HT1080 (cell line): Measurements from ENCODE around the gene CELF4. TPM values are rescaled to one million over a fixed set of nuclear protein-coding genes. Genes with fewer than 3 reads are reported as not detected.

ENCODE experiments used
- DNase-seq: peaks from one replicate; pipeline ENCODE4 v3.0.0-alpha.2; 2015; ENCODE audit warnings: low read depth
- total RNA-seq: library from RNA; depleted of rRNA; stranded (reverse); fragments of >200 nt; shearing (Covaris generic); gene quantifications from 2 replicates; pipeline ENCODE4 v1.2.3, GENCODE V29; 2014

The CELF4 gene
- total RNA-seq, 1 experiment from 2014 or later = not detected

- DNase-seq = no peak
Observed at GRCh38 chr18:37445368-37445767, 120.2 kb downstream of the CELF4 start.

DNA sequence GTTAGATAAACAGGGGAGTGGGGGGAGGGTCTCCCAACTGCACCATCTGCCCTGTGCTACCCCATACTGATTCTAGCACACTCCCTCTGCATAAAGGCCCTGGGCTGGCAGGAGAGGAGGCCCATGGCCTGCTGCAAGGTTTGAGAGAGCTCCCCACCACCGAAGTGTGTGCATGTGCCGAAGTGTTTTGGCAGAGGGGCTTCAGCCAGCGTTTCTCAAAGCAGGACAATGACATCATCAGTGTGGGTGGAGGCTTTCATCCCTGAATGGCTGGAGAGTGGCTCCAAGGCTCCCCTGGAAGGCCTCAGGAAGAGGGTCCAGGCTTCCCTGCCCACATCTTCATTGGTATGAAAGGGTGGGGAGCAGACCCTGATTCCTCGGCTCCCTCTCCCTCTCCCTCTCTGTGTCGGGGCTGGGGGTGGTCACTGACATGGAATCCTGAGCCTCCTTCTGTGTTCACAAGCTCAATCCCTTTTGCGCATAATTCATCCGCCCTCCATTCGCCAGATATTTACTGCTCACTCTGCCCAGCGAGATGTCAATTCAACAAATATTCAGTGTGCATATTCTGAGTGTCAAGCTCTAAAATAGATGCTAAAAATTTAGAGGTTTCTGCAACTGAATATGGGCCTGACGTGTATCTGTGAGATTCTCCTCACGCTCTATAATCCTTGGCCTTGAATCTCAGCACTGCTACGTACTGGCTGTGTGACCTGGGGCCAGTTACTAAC is 122.1 kb downstream of the CELF4 start:
- no peak for DNase-seq

- no peak for DNase-seq
Observed at GRCh38 chr18:37442477-37442876, 123.1 kb downstream of the CELF4 start.

- no peak for DNase-seq
Observed at GRCh38 chr18:37441821-37442220, 123.8 kb downstream of the CELF4 start.

DNA sequence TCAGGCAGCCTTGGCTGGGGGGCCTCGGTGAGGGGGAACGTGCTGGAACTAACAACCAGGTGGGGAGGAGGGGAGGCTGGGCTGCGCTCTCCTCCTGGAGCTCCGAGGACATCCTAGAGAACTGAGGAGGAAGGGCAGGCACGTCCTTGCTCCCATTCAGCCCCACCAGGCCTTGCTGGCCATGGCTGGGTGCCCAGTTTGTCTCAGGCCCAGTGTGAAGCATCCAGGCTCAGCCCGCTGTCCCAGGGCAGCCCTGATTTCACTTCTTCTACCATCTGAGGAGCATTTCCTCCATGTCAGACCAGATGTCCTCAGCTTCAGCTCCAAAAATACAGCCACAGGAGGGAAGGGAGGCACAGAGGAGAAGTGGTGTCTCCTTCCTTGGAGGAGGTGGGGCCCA is 125.4 kb downstream of the CELF4 start:
- no peak for DNase-seq

- DNase-seq = no peak
Observed at GRCh38 chr18:37438417-37439180, 127.0 kb downstream of the CELF4 start.

DNA sequence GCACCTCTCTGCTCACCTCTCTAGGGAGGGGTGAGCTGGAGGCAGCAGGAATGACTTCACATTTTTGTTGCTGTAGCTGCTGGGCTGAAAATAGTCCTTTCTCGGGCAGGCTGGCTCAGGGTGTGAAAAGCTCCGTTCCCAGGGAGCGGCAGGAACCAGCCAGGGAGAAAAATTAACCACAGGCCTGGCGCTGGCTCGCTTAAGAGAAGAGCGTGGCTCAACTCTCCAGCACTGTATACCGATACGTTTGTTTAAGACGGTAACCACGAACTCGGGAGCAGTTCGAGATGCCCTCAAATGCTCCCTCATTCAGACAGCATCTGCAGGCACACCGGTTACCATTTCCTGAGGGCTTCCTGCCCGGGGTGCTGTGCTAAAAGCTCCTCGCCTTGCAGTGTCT is 129.6 kb downstream of the CELF4 start:
- DNase-seq = no peak

- DNase-seq = no peak
Observed at GRCh38 chr18:37435150-37435867, 130.3 kb downstream of the CELF4 start.

- DNase-seq = no peak
Observed at GRCh38 chr18:37434161-37434860, 131.3 kb downstream of the CELF4 start.

GRCh38 chr18:37432436-37433195 is 133.0 kb downstream of the CELF4 start:
- DNase-seq = no peak

DNA sequence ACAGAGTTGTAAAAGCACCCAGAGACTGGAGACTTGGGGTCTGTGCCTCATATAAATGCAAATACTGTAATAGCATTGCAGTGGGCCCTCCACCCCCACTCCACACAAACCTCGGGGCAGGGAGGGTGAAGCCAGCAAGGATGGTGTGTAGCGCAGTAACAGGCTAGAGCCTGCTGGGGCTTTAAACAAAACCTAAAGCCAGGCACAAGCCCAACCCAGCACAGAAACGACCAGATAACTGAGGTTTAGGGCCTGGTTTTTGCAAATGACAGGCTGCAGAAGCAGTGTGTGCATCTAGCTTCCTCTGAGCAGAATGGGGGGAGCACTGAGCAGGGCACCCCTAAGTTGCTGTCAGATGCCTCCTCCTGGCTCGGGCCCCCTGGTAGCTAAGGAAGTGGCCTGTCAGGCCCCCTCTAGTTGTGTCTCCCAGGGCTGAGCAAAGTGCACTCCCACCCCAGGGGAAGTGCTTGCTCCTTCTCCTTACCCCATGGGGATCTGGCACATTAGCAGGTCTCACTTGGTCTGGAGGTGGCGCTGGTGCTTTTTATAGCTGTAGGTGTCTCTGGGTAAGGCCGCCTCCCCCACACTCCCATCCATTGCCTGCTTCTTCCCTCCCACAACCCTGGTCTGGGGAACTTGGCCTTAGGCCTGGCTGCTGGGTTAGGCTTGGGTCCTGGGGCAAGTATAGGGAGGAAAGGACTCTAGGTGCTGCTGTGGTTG is 135.1 kb downstream of the CELF4 start:
- DNase-seq = no peak

DNA sequence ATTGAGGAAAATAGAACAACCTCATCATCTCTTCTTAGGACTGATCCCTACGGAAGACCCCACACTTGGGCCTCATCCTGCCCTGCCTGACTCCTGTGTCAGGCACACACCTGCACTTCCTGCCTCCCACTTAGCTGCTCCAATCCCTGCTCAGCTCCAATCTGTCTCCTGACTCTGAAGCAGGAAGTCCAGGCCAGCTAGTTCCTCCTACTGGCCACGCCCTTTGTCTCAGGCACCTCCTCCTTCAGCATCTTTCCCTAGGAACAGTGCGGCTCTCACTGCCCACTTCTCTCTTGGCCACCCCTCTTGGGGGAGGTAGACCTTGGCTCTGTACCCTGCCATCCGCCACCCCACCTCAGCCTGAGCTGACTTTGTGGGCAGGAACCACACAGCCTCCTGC is 135.8 kb downstream of the CELF4 start:
- no peak for DNase-seq

DNA sequence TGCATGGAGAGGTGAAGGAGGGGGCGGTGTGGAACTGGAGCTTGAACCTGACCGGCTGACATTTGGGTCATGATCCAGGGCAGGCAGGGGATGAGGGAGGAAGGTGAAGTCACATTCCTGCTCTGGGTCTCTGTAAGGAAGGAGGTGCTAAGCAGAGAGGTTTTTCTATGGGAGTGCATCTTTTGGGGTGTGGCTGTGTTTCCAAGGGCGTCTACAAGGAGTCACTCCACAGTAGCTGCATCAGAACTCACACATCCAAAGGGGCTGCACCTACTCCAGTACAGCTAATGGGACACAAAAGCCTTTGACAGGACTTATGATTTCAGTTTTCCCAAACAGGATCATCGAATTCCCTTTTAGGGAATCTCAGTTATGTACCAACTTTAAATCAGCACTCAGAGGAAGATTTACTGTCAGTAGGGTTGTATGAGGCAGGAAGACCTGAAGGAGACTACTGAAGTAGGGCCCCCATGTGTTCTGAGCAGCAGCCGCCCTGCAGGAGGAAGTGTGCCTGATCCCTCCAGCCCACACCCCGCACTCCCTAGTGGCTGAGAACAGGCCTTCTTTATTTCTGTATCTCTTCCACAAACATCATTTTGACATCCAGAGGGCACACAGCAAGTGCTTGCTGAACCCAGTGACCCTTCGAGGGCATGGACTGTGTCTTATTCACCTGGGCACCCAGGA is 137.2 kb downstream of the CELF4 start:
- no peak for DNase-seq

DNA sequence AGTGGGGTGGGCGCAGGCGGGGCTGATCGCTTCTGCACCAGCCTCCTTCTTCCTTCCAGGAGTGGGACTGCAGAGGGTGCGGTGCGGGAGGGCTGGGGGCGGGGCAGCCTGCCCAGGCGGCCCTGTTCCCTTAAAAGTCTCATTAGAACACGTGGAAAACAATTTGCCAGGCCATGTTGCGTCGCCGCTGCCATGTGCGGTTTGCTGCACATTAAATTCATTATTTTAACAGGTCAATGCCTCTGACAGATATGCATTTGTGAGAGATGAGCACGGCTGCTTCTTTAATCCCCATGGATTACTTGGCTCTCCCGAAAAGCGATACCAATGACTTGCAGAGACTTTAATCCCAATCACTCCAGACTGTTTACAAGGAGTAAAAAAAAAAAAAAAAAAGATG is 139.0 kb downstream of the CELF4 start:
- no peak for DNase-seq

- DNase-seq = no peak
Observed at GRCh38 chr18:37425222-37425621, 140.4 kb downstream of the CELF4 start.

- no peak for DNase-seq
Observed at GRCh38 chr18:37424507-37424906, 141.1 kb downstream of the CELF4 start.

- DNase-seq = no peak
Observed at GRCh38 chr18:37422596-37422995, 143.0 kb downstream of the CELF4 start.

GRCh38 chr18:37422116-37422515 is 143.5 kb downstream of the CELF4 start:
- DNase-seq = no peak

DNA sequence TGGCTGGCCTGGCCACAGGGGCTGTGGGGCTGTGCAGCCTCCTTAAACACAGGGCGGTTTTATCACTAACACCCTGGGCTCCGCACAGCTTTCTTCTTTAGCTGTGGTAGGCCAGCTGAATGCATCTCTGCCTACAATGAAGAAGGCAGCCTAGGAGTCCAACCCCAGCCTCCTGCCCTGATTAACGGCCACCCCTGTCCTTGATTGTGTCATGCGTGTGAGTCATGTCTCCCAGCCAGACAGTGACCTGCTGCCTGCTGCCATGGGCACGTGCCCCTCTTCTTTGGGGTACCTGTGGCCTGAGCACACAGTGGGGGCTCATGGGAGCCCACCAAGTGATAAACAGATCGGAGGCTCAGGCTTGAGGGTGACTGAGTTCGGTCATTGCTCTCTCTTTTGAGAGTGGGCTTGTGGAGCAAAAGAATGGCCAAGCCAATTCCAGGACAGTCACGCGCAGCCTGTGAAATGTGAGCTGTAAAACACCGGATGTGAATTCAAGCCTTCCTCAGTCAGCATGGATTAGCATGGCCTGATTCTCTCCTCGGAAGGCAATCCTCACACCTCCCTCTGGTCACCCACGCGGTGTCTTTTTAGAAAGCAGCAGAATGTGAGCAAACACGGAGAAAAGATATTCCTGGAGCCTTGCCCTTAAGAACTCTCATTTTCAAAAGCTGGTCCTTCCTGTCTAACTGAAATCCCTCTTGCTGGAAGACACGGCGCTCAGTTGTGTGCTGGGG is 144.1 kb downstream of the CELF4 start:
- DNase-seq = peak; percentile 32
